Measurements from ENCODE around the gene DNAJC5.

DNA sequence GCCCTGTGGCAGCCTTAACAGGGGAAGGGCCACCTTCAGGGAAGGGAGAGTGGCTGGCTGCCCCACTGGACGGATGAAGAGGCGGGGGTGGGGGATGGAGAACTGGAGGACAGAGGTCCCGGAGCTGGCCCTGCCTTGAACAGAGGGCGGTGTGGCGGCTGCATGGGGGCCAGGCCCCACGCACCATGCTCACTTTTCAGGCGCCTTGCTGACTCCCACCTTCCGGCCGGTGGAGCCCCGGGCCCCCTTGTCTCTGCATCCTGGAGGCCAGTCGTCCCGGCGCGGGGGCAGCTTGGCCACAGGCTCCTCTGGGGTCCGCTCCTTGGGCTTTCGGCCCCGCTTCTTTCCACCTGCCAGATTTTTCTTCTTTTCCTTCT lies 64.8 kb downstream of the DNAJC5 start:
- TF ChIP-seq CTCF (IDR thresholded peaks at IDR 0.05 in 8 of 11, conservative IDR thresholded peaks at IDR 0.05 in 3 of 11) (no peak), POLR2A (IDR thresholded peaks at IDR 0.05) (no peak), POLR2AphosphoS5 (IDR thresholded peaks at IDR 0.05) (peak in 1 of 3 donors; percentile 21)
